Mucosa of stomach (tissue), 1 donor: ENCODE results near the gene TIMM13.
"Not testable (repeated sequence)": the region's sequence is repeated elsewhere in the genome, so short reads cannot be mapped to it uniquely, and the experiment has no call there.

ENCODE experiments used
- H3K27me3 ChIP-seq: one replicate; pipeline ENCODE4 v1.7.0; 2013; ENCODE audit warnings: mild to moderate bottlenecking, low read length; ENCODE audit not compliant: control insufficient read depth, insufficient read depth
- H3K36me3 ChIP-seq: one replicate; pipeline ENCODE4 v1.7.0; 2013; ENCODE audit warnings: low read length; ENCODE audit not compliant: control insufficient read depth, insufficient read depth
- H3K4me1 ChIP-seq: one replicate; pipeline ENCODE4 v1.7.0; 2013; ENCODE audit warnings: mild to moderate bottlenecking, low read length; ENCODE audit not compliant: control insufficient read depth, insufficient read depth
- H3K4me3 ChIP-seq: one replicate; pipeline ENCODE4 v1.7.0; 2013; ENCODE audit warnings: low read length
- H3K9ac ChIP-seq: one replicate; pipeline ENCODE4 v1.7.0; 2013; ENCODE audit warnings: mild to moderate bottlenecking, low read length, moderate library complexity
- H3K9me3 ChIP-seq: one replicate; pipeline ENCODE4 v1.7.0; 2013; ENCODE audit warnings: mild to moderate bottlenecking, low read length, moderate library complexity; ENCODE audit not compliant: control insufficient read depth
- donor health status: Pancreatic carcinoma.

TIMM13 gene

GRCh38 chr19:2424686-2425621 is 2.4 kb downstream of the TIMM13 start:
- no peak overlapping the region for H3K4me3 ChIP-seq
- H3K9ac ChIP-seq, result no peak overlapping the region

GRCh38 chr19:2423915-2424685 is 3.3 kb downstream of the TIMM13 start:
- no peaks in the 10 kb centered on the region for H3K27me3 ChIP-seq
- no peaks in the 10 kb centered on the region for H3K36me3 ChIP-seq
- H3K4me1 ChIP-seq, result peaks cover 24% of the 10 kb centered on the region
- no peak overlapping the region for H3K9ac ChIP-seq
- no peaks in the 10 kb centered on the region for H3K9me3 ChIP-seq
- H3K4me3 ChIP-seq, result no peak overlapping the region

More at GRCh38 chr19:2424686-2425621, 2.4 kb downstream of the TIMM13 start:
- Histone ChIP-seq H3K27me3 (no peaks in the 10 kb centered on the region), H3K4me1 (peaks cover 24% of the 10 kb centered on the region), H3K36me3 (no peaks in the 10 kb centered on the region), H3K9me3 (no peaks in the 10 kb centered on the region)

- Histone ChIP-seq H3K27me3 (no peaks in the 10 kb centered on the region), H3K9me3 (no peaks in the 10 kb centered on the region), H3K9ac (no peak overlapping the region), H3K4me1 (peaks cover 19% of the 10 kb centered on the region), H3K4me3 (no peak overlapping the region), H3K36me3 (no peaks in the 10 kb centered on the region)
Observed at GRCh38 chr19:2423071-2423914, 4.1 kb downstream of the TIMM13 start.

- Histone ChIP-seq H3K9me3 (no peaks in the 10 kb centered on the region), H3K36me3 (no peaks in the 10 kb centered on the region), H3K4me1 (peaks cover 13% of the 10 kb centered on the region), H3K4me3 (no peak overlapping the region), H3K27me3 (no peaks in the 10 kb centered on the region), H3K9ac (no peak overlapping the region)
Observed at GRCh38 chr19:2421581-2422306, 5.6 kb downstream of the TIMM13 start.

- Histone ChIP-seq H3K36me3 (no peaks in the 10 kb centered on the region), H3K9ac (no peak overlapping the region), H3K9me3 (no peaks in the 10 kb centered on the region), H3K4me1 (peaks cover under 1% of the 10 kb centered on the region), H3K27me3 (no peaks in the 10 kb centered on the region), H3K4me3 (no peak overlapping the region)
Observed at GRCh38 chr19:2420490-2420889, 6.9 kb downstream of the TIMM13 start.

- H3K9me3 ChIP-seq, result no peaks in the 10 kb centered on the region
- H3K4me1 ChIP-seq, result no peaks in the 10 kb centered on the region
- no peaks in the 10 kb centered on the region for H3K27me3 ChIP-seq
- H3K36me3 ChIP-seq, result no peaks in the 10 kb centered on the region
- H3K9ac ChIP-seq, result no peak overlapping the region
- H3K4me3 ChIP-seq, result no peak overlapping the region
Observed at GRCh38 chr19:2419754-2420153, 7.6 kb downstream of the TIMM13 start.

GRCh38 chr19:2417881-2418406 is 9.4 kb downstream of the TIMM13 start:
- Histone ChIP-seq H3K4me1 (no peaks in the 10 kb centered on the region), H3K36me3 (no peaks in the 10 kb centered on the region)

GRCh38 chr19:2417436-2417835 is 9.9 kb downstream of the TIMM13 start:
- H3K36me3 ChIP-seq, H3K27me3 ChIP-seq, H3K9ac ChIP-seq, H3K9me3 ChIP-seq, H3K4me1 ChIP-seq, H3K4me3 ChIP-seq: not testable (repeated sequence)

More at GRCh38 chr19:2417881-2418406, 9.4 kb downstream of the TIMM13 start:
- H3K4me3 ChIP-seq, result no peak overlapping the region
- no peak overlapping the region for H3K9ac ChIP-seq
- H3K9me3 ChIP-seq, result no peaks in the 10 kb centered on the region
- no peaks in the 10 kb centered on the region for H3K27me3 ChIP-seq

GRCh38 chr19:2416321-2417097 is 10.9 kb downstream of the TIMM13 start:
- H3K4me1 ChIP-seq, result no peaks in the 10 kb centered on the region
- H3K4me3 ChIP-seq, result no peak overlapping the region
- no peak overlapping the region for H3K9ac ChIP-seq
- no peaks in the 10 kb centered on the region for H3K27me3 ChIP-seq
- H3K36me3 ChIP-seq, result no peaks in the 10 kb centered on the region
- H3K9me3 ChIP-seq, result no peaks in the 10 kb centered on the region

- Histone ChIP-seq H3K27me3 (no peaks in the 10 kb centered on the region), H3K9ac (no peak overlapping the region), H3K4me3 (no peak overlapping the region), H3K9me3 (no peaks in the 10 kb centered on the region), H3K36me3 (no peaks in the 10 kb centered on the region), H3K4me1 (no peaks in the 10 kb centered on the region)
Observed at GRCh38 chr19:2415973-2416319, 11.4 kb downstream of the TIMM13 start.
